Measurements from ENCODE around the gene ARFRP1.
"Not testable (repeated sequence)": the region's sequence is repeated elsewhere in the genome, so short reads cannot be mapped to it uniquely, and the experiment has no call there.

Gene ARFRP1

GRCh38 chr20:63732118-63733095, 24.6 kb upstream of the ARFRP1 start:
- no peak for DNase-seq (ENCODE audit: low spot score)

GRCh38 chr20:63731410-63731809, 23.6 kb upstream of the ARFRP1 start:
- no peak for DNase-seq (ENCODE audit: low spot score)

GRCh38 chr20:63730189-63730733, 22.5 kb upstream of the ARFRP1 start:
- not testable (repeated sequence) for DNase-seq (ENCODE audit: low spot score)

GRCh38 chr20:63722967-63723622, 15.3 kb upstream of the ARFRP1 start:
- DNase-seq (ENCODE audit: low spot score): not testable (repeated sequence)

GRCh38 chr20:63718996-63719395, 11.2 kb upstream of the ARFRP1 start:
- DNase-seq (ENCODE audit: low spot score): no peak

GRCh38 chr20:63714858-63715257, 7.1 kb upstream of the ARFRP1 start:
- DNase-seq (ENCODE audit: low spot score): no peak

GRCh38 chr20:63712191-63712590, 4.4 kb upstream of the ARFRP1 start:
- DNase-seq (ENCODE audit: low spot score): no peak

GRCh38 chr20:63711085-63711645, 3.4 kb upstream of the ARFRP1 start:
- no peak for DNase-seq (ENCODE audit: low spot score)

- DNase-seq (ENCODE audit: low spot score): no peak
These were observed 1.4 kb upstream of the ARFRP1 start for GRCh38 chr20:63709149-63709527.

- DNase-seq (ENCODE audit: low spot score): no peak
These were observed 749 bp upstream of the ARFRP1 start for GRCh38 chr20:63708301-63709148.

- DNase-seq (ENCODE audit: low spot score): peak; percentile 51
These were observed 771 bp downstream of the ARFRP1 start for GRCh38 chr20:63706852-63707557.

- no peak for DNase-seq (ENCODE audit: low spot score)
These were observed 1.6 kb downstream of the ARFRP1 start for GRCh38 chr20:63706027-63706695.

GRCh38 chr20:63705232-63706026, 2.3 kb downstream of the ARFRP1 start:
- DNase-seq (ENCODE audit: low spot score): no peak

GRCh38 chr20:63704749-63705117, 3.0 kb downstream of the ARFRP1 start:
- DNase-seq (ENCODE audit: low spot score): no peak

- DNase-seq (ENCODE audit: low spot score): no peak
These were observed 3.6 kb downstream of the ARFRP1 start for GRCh38 chr20:63703976-63704748.

- no peak for DNase-seq (ENCODE audit: low spot score)
These were observed 4.3 kb downstream of the ARFRP1 start for GRCh38 chr20:63703471-63703975.

- DNase-seq (ENCODE audit: low spot score): no peak
These were observed 4.9 kb downstream of the ARFRP1 start for GRCh38 chr20:63702751-63703470.
